Activated CD8-positive, alpha-beta memory T cell treated with anti-CD3 and anti-CD28 coated beads for 36 hours (primary cell): ENCODE measurements around the gene JSRP1. TPM values are rescaled to one million over a fixed set of nuclear protein-coding genes. Genes with fewer than 3 reads are reported as not detected.

Source experiments
- CTCF ChIA-PET: fragments of 350-600 bp; sonication (Branson Sonifier 250); formaldehyde crosslinking; loops from one replicate; lab custom pipeline; 2021; ENCODE audit warnings: antibody characterized with exemption; lab: Charles Lee
- POLR2A ChIA-PET: fragments of 350-600 bp; sonication (Branson Sonifier 250); formaldehyde crosslinking; loops from one replicate; lab custom pipeline; 2021; ENCODE audit warnings: antibody characterized with exemption; lab: Charles Lee
- total RNA-seq, 2 experiments: library from RNA; stranded (reverse); gene quantifications; one replicate each; pipeline ENCODE4 v1.2.3, GENCODE V29; 2021

JSRP1 gene
- total RNA-seq, 2 experiments from 2014 or later = 0.61 to 1.3 TPM

GRCh38 chr19:2271234-2272103 lies 15.3 kb upstream of the JSRP1 start:
- POLR2A ChIA-PET = interaction anchor here (0.5 to 2.7 kb wide), 6 partner anchors 12 to 390 kb away, joined by 3 to 24 read pairs (median 5); partner anchors contain the start of gene AMH
- CTCF ChIA-PET = interaction anchor here (0.7 to 5.5 kb wide), 6 partner anchors 12 to 89 kb away, joined by 3 to 33 read pairs (median 4); partner anchors contain the start of genes PLEKHJ1 and SF3A2

- POLR2A ChIA-PET = interaction anchor here (0.5 to 2.7 kb wide), 6 partner anchors 11 to 391 kb away, joined by 3 to 24 read pairs (median 10); no protein-coding TSS in a partner anchor
- CTCF ChIA-PET = interaction anchor here (1.2 to 5.5 kb wide), 5 partner anchors 9 to 33 kb away, joined by 3 to 33 read pairs (median 5); partner anchors contain the start of genes PLEKHJ1 and SF3A2
These were observed 14.4 kb upstream of the JSRP1 start for GRCh38 chr19:2270423-2271233.

- POLR2A ChIA-PET = interaction anchor here (1.1 to 2.7 kb wide), 5 partner anchors 10 to 118 kb away, joined by 3 to 24 read pairs (median 12); no protein-coding TSS in a partner anchor
- CTCF ChIA-PET = interaction anchor here (1.2 to 5.5 kb wide), 4 partner anchors 8 to 33 kb away, joined by 3 to 33 read pairs (median 6); partner anchors contain the start of genes PLEKHJ1 and SF3A2
These were observed 13.9 kb upstream of the JSRP1 start for GRCh38 chr19:2270157-2270422.

GRCh38 chr19:2269244-2270156 lies 13.3 kb upstream of the JSRP1 start:
- ChIA-PET CTCF (interaction anchor here (1.2 to 5.5 kb wide), 4 partner anchors 8 to 32 kb away, joined by 3 to 33 read pairs (median 6); partner anchors contain the start of genes PLEKHJ1 and SF3A2), POLR2A (interaction anchor here (1.1 to 2.7 kb wide), 5 partner anchors 10 to 118 kb away, joined by 3 to 24 read pairs (median 12); no protein-coding TSS in a partner anchor)

GRCh38 chr19:2268861-2269243 lies 12.6 kb upstream of the JSRP1 start:
- CTCF ChIA-PET = no interaction called here

GRCh38 chr19:2268480-2268830 lies 12.2 kb upstream of the JSRP1 start:
- ChIA-PET POLR2A (no interaction called here), CTCF (no interaction called here)

More at GRCh38 chr19:2268861-2269243, 12.6 kb upstream of the JSRP1 start:
- POLR2A ChIA-PET = no interaction called here

- POLR2A ChIA-PET = no interaction called here
- CTCF ChIA-PET = interaction anchor here (0.7 to 1.5 kb wide), 2 partner anchors 47 to 110 kb away, joined by 4 read pairs; no protein-coding TSS in a partner anchor
These were observed 10.2 kb upstream of the JSRP1 start for GRCh38 chr19:2266183-2266993.

- ChIA-PET CTCF (interaction anchor here (0.7 to 2.5 kb wide), 10 partner anchors 9 to 325 kb away, joined by 3 to 21 read pairs (median 5); no protein-coding TSS in a partner anchor), POLR2A (interaction anchor here (1.0 to 4.9 kb wide), 2 partner anchors 9 kb away, joined by 3 to 24 read pairs; no protein-coding TSS in a partner anchor)
These were observed 5.4 kb upstream of the JSRP1 start for GRCh38 chr19:2261438-2262172.

GRCh38 chr19:2260341-2260805 lies 4.2 kb upstream of the JSRP1 start:
- POLR2A ChIA-PET = interaction anchor here (0.7 to 4.9 kb wide), 5 partner anchors 8 to 102 kb away, joined by 3 to 24 read pairs (median 5); no protein-coding TSS in a partner anchor
- CTCF ChIA-PET = interaction anchor here (0.6 to 2.5 kb wide), 6 partner anchors 8 to 370 kb away, joined by 3 to 21 read pairs (median 4); no protein-coding TSS in a partner anchor

GRCh38 chr19:2259336-2259735 lies 3.1 kb upstream of the JSRP1 start:
- ChIA-PET POLR2A (interaction anchor here (0.6 to 4.9 kb wide), 4 partner anchors 11 to 375 kb away, joined by 3 to 24 read pairs (median 4); no protein-coding TSS in a partner anchor), CTCF (interaction anchor here (0.7 to 1.8 kb wide), 7 partner anchors 11 to 369 kb away, joined by 3 to 7 read pairs (median 4); no protein-coding TSS in a partner anchor)

GRCh38 chr19:2255112-2255845 lies 938 bp downstream of the JSRP1 start:
- ChIA-PET POLR2A (interaction anchor here (1.2 kb wide), 1 partner anchor 17 kb away, joined by 4 read pairs; no protein-coding TSS in a partner anchor), CTCF (interaction anchor here (0.5 to 1.6 kb wide), 3 partner anchors 10 to 19 kb away, joined by 3 to 4 read pairs (median 3); partner anchors contain the start of gene PLEKHJ1)

GRCh38 chr19:2254064-2254872 lies 1.9 kb downstream of the JSRP1 start:
- ChIA-PET CTCF (interaction anchor here (0.5 to 6.1 kb wide), 6 partner anchors 7 to 203 kb away, joined by 3 to 40 read pairs (median 6); partner anchors contain the start of gene LMNB2), POLR2A (interaction anchor here (1.2 kb wide), 1 partner anchor 16 kb away, joined by 4 read pairs; no protein-coding TSS in a partner anchor)

GRCh38 chr19:2253106-2254063 lies 2.8 kb downstream of the JSRP1 start:
- ChIA-PET CTCF (interaction anchor here (0.8 to 6.1 kb wide), 8 partner anchors 8 to 203 kb away, joined by 3 to 40 read pairs (median 4); partner anchors contain the start of genes LMNB2 and PLEKHJ1), POLR2A (interaction anchor here (0.5 to 1.6 kb wide), 3 partner anchors 8 to 97 kb away, joined by 3 to 4 read pairs (median 3); no protein-coding TSS in a partner anchor)
